ENCODE measurements around the gene MEAK7. TPM values are rescaled to one million over a fixed set of nuclear protein-coding genes. Genes with fewer than 3 reads are reported as not detected.
A peak's percentile ranks its signal among the peaks of the same experiment; 100 is the strongest.

The MEAK7 gene
- total RNA-seq, 1 donor from 2014 or later = 11.5 TPM

DNA sequence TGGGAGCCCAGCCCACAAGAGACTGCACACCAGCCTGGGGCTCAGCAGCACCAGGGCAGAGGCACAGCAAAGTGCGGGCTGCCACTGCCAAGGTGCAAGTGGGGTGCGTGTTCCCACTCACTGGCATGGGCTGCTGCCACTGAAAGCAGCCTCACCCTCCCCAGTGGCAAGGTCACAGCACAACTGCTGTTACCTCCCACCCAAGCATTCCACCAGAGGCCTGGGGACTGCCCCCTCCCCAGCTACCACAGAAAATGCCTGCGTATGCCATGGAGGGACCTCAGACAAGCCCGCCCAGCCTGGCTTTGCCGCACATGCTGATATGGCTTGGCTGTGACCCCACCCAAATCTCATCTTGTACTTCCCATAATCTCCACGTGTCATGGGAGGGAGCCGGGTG lies 33.1 kb downstream of the MEAK7 start:
- peak; percentile 62 for DNase-seq (ENCODE audit: low spot score)

DNA sequence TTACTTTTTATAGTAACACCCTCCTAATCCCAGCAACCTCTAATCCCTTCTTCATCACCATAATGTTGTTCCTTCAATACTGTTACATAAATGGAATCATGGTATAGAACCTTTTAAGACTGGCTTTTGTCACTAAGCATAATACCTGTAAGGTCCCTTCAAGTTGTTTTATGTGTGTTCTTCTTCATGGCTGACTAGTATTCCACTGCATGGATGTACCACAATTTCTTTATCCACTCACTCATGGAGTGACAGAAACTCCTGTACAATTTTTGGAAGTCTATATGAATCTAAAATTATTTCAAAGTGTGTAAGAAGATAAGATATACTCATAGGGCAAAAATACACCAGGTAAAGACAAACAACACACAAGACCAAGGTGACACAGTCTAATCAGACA lies 36.8 kb downstream of the MEAK7 start:
- no peak for DNase-seq (ENCODE audit: low spot score)

DNA sequence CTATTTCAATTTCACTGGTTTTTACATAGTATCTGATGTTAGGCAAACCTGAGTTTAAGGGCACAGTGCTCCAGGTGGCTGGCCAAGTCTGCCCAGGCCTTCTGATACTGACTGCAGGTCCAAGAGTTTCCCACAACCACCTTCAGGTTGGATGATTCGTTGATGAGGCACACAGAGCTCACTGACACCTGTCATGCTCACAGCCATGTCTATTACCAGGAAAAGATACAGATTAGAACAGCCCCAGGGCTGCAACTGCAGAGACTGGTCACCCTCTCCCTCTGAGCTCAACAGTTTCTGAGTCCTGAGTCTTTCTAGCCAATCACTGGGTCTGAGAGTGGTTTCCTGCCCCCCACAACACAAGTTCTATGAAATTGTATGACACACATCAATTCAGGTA lies 37.2 kb downstream of the MEAK7 start:
- DNase-seq (ENCODE audit: low spot score) = peak; percentile 45

DNA sequence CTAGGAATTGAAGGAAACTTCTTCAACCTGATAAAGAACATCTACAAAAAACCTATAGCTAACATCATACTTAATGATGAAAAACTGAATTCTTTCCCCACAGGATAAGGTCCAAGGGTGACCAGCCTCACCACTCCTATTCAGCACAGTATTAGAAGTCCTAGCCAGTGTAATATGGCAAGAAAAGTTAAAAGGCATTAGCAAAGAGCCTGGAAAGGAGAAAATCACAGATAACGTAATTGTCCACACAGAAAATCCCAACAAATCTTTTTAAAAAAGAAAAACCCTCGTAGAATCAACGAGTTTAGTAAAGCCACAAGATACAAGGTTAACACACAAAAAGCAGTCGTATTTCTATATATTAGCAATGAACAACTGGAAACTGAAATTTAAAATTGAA lies 37.8 kb downstream of the MEAK7 start:
- no peak for DNase-seq (ENCODE audit: low spot score)

DNA sequence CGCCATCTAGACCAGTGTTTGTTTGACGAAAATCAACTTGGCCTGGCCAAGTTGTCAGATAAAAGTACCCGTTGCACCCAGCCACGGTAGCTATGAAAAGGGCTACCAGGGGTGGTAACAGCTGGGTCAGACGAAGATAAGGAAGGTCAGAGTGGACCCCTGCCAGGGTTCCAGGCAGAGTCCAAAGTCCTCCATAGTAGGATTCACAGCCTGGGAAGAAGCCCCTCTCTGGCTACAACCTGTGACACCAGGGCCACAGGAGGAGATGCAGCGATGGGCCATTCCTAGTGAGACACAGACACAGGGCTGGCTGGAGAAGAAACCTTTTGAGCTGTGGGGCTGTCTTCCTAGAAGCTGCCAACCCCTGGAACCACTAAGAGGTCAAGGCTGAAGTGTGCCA lies 39.3 kb downstream of the MEAK7 start:
- no peak for DNase-seq (ENCODE audit: low spot score)

DNA sequence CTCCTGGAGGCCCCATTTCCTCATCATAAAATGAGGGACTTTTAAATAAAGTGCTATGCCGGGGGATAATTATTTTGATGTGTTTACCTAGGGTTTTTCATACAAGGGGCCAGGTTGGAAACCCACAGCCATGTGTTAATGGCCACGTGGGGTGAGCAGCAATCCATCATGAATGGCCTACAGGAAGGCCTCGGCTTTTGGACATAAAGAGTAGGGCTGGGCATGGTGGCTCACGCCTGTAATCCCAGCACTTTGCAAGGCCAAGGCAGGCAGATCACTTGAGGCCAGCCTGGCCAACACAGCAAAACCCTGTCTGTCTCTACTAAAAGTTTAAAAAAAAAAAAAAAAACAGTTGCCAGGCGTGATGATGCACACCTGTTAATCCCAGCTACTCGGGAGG lies 40.3 kb downstream of the MEAK7 start:
- no peak for DNase-seq (ENCODE audit: low spot score)

- peak; percentile 57 for DNase-seq (ENCODE audit: low spot score)
These were observed 41.2 kb downstream of the MEAK7 start for GRCh38 chr16:84463221-84463620.

DNA sequence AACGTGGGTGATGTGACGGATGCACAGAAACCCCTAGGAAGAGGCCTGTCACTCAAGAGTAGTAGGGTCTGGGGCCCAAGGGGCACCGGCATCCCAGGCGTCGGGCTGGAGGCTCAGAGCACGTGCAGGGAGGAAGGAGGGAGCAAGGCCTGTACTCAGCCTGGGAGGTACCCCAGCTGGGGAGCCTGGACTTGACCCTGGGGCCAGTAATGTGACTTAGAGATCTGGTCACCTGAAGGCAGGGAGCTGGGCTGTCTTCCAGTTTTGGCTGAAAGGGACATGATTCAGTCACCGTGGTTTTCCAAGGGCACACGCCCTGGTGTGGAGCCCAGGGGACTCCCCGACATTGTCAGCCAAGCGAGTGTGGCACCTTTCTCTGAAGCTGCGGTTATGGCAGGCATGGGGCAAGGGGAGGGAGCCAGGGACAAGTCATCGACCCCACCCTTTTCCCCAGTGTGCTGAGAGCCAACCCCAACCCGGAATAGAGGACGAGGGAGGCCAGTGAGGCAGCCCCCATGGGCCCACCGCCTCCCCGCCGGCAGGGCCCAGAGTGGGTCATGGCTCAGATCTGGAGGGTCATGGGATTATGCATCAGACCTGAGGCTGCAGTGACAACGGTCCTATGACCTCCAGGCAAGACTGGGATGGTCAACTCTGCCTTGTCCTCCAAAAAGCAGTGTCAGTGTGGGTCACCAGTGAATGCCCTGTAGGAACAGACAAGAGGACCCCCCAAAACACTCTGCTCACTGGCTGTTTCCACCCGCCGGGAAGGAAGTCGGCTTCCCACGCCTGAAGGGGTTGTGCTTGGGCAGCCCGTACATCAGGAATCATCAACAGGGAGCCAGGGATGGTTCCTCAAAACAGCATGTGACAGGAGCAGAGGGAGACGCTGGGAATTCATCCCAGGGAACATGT lies 41.9 kb downstream of the MEAK7 start:
- DNase-seq (ENCODE audit: low spot score) = peak; percentile 71

DNA sequence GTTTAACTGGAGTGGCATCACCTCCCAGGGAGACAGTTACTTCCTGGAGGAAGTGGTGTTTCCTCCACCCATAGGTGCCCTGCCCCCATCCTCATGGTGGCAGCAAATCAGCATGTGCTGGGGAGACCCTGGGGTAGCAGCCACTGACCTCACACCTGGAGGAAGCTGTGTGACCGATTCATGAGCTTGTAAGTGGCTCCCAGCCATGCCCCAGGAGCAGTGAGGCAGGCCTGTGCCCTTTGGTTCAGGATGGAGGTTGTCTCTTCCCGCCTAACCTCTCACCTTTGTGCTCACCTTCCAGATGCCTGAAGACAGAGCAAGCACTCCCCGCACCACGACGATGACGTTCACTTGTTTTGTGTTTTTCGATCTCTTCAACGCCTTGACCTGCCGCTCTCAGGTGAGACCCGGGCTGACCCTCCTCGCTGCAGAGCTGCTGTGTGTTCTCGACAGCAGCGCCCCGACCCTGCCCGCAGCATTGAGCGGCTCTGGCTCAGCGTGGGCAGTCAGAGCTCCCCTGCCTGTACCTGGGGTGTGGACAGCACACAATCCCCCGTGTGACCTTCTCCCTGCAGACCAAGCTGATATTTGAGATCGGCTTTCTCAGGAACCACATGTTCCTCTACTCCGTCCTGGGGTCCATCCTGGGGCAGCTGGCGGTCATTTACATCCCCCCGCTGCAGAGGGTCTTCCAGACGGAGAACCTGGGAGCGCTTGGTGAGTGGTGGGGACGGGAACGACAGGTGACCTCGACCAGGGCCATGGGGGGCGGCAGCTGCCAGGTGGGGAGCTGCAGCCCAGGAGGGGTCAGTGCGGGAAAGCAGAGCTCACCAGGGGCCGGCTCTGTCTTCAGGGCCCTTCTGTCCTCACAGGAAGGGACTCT lies 42.8 kb downstream of the MEAK7 start:
- DNase-seq (ENCODE audit: low spot score) = peak; percentile 81

DNA sequence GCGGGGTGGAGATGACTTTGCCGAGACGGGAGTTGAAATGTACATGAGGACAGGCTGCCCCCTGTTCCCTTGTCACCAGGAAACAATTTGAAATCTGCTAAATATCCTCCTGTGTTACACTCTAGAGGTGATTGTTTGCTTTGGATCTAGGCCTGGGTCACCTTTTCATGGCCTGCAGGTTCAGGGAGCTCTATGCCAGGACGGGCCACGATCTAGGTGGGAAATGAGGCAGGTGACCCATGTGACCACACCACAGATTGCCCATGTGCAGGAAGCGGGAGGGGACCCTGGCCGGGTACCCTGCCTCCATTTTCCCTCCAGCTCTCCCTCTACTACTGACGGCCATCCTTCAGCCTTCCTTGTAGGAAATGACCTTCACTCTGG lies 43.4 kb downstream of the MEAK7 start:
- DNase-seq (ENCODE audit: low spot score) = peak; percentile 43

DNA sequence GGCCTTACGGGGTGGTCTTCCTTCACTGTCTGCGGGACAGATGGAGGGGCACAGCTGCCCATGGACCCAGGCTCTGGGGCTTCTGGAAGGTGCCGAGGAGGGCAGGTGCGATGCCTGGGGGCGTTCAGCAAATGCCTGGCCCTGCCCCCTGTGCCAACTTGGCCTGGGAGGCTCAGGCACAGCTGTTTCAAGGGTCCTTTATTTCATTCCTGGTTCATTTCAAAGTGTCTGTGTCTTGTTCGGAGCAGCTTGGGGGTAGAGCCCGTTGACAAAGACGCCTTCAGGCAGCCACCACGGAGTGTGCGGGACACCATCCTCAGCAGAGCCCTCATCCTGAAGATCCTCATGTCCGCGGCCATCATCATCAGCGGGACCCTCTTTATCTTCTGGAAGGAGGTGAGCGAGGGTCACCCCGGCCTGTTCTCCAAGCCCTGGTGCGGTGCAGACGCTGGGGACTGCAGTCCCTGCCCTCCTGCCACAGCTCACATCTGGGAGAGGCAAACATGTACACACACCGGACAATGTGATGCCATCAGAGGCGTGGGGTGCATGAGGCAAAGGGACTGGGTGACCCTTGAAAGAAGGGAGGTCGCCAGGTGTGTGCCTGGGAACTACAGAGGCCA lies 43.9 kb downstream of the MEAK7 start:
- peak; percentile 87 for DNase-seq (ENCODE audit: low spot score)

DNA sequence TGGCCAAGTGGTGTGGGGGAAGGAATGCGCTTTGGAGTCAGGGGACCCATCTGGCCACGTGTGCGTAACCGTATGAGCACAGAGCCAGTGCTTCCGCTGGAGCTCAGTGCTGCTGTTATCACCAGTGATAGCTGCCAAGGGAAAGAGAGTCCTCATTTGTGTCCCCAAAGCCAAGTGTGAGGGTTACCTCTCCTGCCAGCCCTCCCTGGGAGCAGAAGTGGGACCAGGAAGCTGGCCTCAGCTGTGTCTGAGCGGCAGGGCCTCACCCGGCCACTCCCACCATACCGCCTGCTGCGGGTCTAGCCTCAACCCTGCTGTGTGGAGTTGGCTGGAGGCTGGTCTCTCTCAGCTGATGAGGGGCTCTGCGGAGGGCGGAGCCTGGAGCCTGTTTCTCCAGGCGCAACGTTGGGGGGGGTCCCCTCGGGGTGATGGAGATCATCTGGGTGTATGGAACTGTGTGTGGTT lies 44.5 kb downstream of the MEAK7 start:
- DNase-seq (ENCODE audit: low spot score) = no peak

- DNase-seq (ENCODE audit: low spot score) = no peak
These were observed 44.9 kb downstream of the MEAK7 start for GRCh38 chr16:84459533-84459894.

DNA sequence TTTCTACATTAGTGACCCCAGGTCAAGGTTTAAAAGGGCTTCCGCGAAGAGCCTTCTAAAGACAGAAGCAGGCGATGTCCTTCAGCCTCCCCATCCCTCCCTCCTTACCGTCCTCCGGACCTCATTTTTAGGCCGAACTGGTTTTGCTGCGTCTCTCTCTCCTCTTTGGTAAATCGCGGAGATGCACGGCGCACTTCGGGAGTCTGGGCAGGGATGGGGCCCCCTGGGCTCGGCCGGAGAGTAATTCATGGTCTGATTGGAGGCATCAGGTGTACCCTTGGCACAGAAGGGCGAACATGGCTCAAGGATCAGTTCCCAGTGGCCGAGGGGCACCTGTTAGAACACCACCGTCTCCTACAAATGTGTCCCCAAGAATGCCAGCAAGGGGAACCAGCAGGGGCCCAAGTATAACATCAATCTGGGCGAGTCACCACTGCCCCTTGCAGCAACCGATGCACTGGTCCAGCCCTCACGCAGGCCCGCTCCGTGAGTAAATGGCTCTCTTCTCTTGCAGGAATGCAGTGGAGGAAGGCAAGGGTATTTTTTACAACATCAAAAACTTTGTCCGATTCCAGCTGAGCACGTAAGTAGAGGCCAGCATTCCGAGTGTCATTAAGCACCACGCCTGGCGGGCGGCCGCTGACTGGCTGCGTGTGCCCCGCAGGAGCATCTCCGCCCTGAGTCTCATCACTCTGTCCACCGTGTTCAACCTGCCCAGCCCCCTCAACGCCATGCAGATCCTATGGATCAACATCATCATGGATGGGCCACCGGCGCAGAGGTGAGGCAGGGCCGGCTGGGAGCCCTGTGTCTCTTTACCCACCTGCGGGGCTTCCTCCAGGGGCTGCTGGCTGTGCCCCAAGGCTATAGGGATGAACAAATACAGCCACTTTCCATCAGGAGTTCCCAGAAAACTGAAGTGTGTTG lies 45.6 kb downstream of the MEAK7 start:
- DNase-seq (ENCODE audit: low spot score) = peak; percentile 84

GRCh38 chr16:84455031-84455430 lies 49.4 kb downstream of the MEAK7 start:
- DNase-seq (ENCODE audit: low spot score) = peak; percentile 2

Other genes starting within 250 kb of the MEAK7 start
- 1.4 TPM for gene WFDC1, start 209.8 kb downstream of the MEAK7 start, total RNA-seq
- 0.67 TPM for gene ATP2C2, start 136.1 kb downstream of the MEAK7 start, total RNA-seq
- gene COTL1, start 113.4 kb upstream of the MEAK7 start, total RNA-seq = 164 TPM
- gene KLHL36, start 143.9 kb upstream of the MEAK7 start, total RNA-seq = 55.4 TPM
- gene USP10, start 195.3 kb upstream of the MEAK7 start, total RNA-seq = 86.0 TPM

Measured in mesenteric fat pad (tissue), 1 donor.